NCI-H748 treated with DMSO at 0.1 percent for 48 hours (cell line): ENCODE results near the gene BIRC5.
"Not testable (repeated sequence)": the region's sequence is repeated elsewhere in the genome, so short reads cannot be mapped to it uniquely, and the experiment has no call there.

Source experiments
- DNase-seq: peaks from one replicate; lab custom pipeline; 2025; lab: John Stamatoyannopoulos, UW

BIRC5 gene

GRCh38 chr17:78214016-78214705 is at the start of gene BIRC5:
Gene BIRC5, plus strand, starts transcription at chr17:78214253. Its CDS starts 64 bp downstream, at chr17:78214317.
- DNase-seq: peak; percentile 55

GRCh38 chr17:78164748-78165607 is 49.1 kb upstream of the BIRC5 start:
- no peak for DNase-seq

GRCh38 chr17:78166416-78166815 is 47.6 kb upstream of the BIRC5 start:
- DNase-seq: no peak

GRCh38 chr17:78168242-78168902 is 45.7 kb upstream of the BIRC5 start, which contains the start of gene SYNGR2:
Gene SYNGR2, plus strand, starts transcription at chr17:78168581. Its CDS starts 36 bp downstream, at chr17:78168617.
- DNase-seq: peak; percentile 48

GRCh38 chr17:78168903-78169793 is 44.9 kb upstream of the BIRC5 start:
- DNase-seq: peak; percentile 3

DNA sequence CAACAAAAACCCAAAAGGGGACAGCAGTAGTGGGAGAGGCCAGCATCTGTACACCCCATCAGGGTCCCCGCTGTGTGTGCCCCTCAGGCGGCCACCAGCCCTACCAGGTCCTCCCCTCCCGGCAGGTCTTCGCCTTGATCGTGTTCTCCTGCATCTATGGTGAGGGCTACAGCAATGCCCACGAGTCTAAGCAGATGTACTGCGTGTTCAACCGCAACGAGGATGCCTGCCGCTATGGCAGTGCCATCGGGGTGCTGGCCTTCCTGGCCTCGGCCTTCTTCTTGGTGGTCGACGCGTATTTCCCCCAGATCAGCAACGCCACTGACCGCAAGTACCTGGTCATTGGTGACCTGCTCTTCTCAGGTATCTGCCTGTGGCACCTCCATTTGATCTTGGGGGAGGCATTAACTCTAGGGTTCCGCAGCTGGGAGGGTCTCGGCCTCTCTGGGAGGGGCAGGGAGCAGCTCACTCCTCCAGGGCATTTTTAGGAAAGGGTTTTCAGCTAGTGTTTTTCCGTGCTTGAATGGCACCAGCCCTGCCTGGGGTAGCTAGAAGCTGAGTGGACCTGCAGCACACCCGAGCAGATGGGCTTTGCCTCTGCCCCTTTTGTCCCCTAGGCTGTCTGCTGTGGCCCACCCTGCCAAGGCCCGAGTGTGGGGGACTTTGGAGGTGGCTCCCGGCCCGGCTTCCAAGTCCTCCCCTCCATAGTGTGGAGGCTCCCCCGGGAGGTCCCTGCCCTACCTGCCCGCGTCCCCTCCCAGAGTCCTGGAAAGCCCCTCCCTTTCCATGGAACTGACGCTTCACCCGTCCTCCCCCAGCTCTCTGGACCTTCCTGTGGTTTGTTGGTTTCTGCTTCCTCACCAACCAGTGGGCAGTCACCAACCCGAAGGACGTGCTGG is 43.1 kb upstream of the BIRC5 start:
- DNase-seq: no peak

- not testable (repeated sequence) for DNase-seq
These were observed 42.3 kb upstream of the BIRC5 start for GRCh38 chr17:78171591-78172248.

GRCh38 chr17:78172249-78173051 is 41.6 kb upstream of the BIRC5 start:
- no peak for DNase-seq

DNA sequence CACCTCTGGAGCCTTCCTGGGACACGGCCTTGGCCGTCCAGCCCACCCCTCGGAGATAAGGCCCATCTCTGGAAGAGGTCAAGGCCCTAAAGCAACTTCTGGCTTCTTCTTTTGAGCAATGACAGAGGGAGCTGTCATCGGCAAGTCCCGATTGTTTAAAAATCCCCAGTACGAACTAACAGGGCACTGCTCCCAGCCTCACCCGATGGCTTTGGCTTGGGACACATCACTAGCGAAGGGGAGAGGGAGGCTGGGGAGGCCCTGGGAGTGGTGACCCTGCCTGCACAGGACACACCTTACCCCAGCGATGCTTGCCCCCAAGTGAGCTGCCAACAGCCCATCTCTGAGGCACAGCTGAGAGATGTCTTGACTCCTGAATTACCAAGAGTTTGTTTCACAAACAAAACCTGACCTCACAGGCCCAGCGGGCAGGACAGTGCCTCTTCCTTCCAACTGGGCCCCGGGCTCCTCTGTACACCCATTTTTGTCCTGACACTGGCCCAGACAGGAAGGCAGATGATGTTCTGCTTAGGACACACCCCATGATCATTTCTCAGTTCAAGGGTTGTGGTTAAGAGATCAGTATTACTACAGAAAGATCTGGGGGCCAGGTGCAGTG is 40.8 kb upstream of the BIRC5 start:
- no peak for DNase-seq

DNA sequence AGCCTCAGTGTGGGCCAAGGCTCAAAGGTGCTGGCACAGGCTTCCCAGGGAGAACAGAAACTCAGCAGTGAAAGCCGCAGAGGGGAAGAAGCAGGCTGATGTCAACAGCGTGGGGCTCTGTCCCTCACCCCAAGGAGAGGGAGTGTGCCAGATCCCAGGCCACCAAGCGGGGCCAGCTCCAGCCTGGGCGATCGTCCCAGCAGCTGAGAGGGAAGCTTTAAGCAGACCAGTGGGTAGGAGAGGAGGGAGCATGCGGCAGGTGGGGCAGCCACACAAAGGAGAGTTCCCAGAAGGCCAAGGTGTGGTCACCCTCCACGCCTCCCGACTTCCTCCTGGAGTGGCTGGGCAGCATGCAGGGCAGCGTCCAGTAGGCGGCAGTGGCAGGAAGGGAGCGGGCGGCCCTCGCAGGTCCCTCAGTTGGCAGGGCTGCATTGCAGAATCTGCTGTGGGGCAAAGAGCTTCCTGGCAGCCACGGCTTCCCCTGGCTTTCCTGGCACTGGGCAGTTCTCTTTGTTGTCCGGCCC is 39.6 kb upstream of the BIRC5 start:
- no peak for DNase-seq

- no peak for DNase-seq
These were observed 39.0 kb upstream of the BIRC5 start for GRCh38 chr17:78174870-78175642.

GRCh38 chr17:78175643-78175981 is 38.4 kb upstream of the BIRC5 start:
- DNase-seq: no peak

DNA sequence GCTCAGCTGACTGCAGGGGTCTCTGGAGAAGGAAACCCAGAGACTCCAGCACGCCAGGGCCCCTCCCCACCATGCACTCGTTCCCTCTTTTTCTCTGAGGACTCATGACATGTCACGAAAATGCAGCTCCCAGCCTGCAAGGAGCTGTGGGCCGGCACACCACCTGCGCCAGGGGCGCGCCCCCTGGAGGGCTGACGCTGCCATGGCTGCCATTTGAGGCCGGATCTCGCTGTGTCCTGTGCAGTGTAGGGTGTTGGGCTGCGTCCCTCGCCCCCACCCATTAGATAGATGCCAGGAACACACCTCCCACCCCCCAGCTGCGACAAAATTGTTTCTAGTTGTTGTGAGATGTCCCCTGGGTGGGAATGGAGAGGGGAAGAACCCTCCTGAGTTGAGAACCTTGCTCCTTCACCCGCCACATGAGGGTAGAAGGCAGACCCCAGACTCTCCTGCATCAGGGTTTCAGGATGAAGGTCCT is 37.5 kb upstream of the BIRC5 start:
- no peak for DNase-seq

GRCh38 chr17:78179372-78179771 is 34.7 kb upstream of the BIRC5 start:
- DNase-seq: no peak

GRCh38 chr17:78180083-78180482 is 34.0 kb upstream of the BIRC5 start:
- no peak for DNase-seq

DNA sequence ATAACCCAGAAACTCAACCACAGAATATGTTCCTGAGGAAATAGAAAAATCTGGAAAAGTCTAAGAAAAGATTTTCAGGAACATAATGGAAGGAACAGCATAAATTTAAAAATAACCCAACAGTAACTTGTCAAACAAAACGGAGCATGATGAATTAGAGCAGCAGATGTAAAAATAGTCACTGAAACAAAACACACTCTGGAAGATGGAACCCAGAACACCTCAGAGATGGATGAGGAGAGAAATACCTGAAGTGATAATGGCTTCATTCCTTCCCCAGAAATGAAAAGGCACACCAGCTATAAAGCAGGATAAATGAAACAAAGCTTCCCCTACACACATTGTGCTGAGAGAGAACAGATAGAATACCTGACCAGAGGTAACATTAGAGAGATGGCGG is 33.5 kb upstream of the BIRC5 start:
- no peak for DNase-seq

DNA sequence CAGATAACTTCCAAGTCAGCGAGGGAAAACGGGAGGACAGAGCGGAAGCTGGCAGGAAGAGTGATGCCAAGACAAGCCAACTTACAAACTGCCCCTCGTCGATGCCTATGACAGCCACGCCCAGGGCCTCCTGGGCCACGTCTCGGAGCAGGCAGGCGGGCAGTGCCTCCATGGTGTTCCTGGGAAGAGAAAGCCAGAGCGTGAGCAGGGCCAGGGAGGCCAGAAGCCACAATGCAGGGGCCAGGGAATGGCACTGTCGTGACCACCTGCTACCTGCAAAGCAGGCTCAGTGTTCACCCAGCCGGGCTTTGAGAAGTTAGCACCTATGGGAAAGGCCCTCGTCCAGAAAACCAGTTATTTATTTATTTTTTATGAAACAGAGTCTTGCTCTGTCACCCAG is 31.5 kb upstream of the BIRC5 start:
- no peak for DNase-seq

GRCh38 chr17:78183916-78184315 is 30.1 kb upstream of the BIRC5 start:
- no peak for DNase-seq
